ENCODE data around the gene PIGM.

Gene PIGM

GRCh38 chr1:160048335-160048734 is 16.5 kb upstream of the PIGM start:
- Mint-ChIP-seq H3K27ac (no peak overlapping the region), H3K4me1 (peaks cover 12% of the 10 kb centered on the region), H3K27me3 (peaks cover 17% of the 10 kb centered on the region), H3K36me3 (no peaks in the 10 kb centered on the region), H3K9me3 (no peaks in the 10 kb centered on the region), H3K4me3 (no peak overlapping the region)
- DNase-seq (ENCODE audit: low spot score in 2 of 2) = no peak
- ATAC-seq (ENCODE audit: low read depth) = no peak

- Mint-ChIP-seq H3K9me3 (no peaks in the 10 kb centered on the region), H3K27me3 (peaks cover 16% of the 10 kb centered on the region), H3K4me1 (peaks cover 12% of the 10 kb centered on the region), H3K4me3 (peak overlapping the region; percentile 82), H3K36me3 (no peaks in the 10 kb centered on the region), H3K27ac (no peak overlapping the region)
- ATAC-seq (ENCODE audit: low read depth) = peak; percentile 80
- DNase-seq (ENCODE audit: low spot score in 2 of 2) = no peak
Observed at GRCh38 chr1:160047111-160047991, 15.6 kb upstream of the PIGM start.

GRCh38 chr1:160046494-160047110 is 14.8 kb upstream of the PIGM start:
- H3K27me3 Mint-ChIP-seq = peaks cover 11% of the 10 kb centered on the region
- peak overlapping the region; percentile 82 for H3K4me3 Mint-ChIP-seq
- no peaks in the 10 kb centered on the region for H3K9me3 Mint-ChIP-seq
- peak; percentile 85 for ATAC-seq (ENCODE audit: low read depth)
- H3K36me3 Mint-ChIP-seq = no peaks in the 10 kb centered on the region
- peak; percentile 30 to 54 for DNase-seq (ENCODE audit: low spot score in 2 of 2)
- no peak overlapping the region for H3K27ac Mint-ChIP-seq
- H3K4me1 Mint-ChIP-seq = peaks cover 12% of the 10 kb centered on the region

GRCh38 chr1:160045653-160046052 is 13.9 kb upstream of the PIGM start:
- Mint-ChIP-seq H3K9me3 (no peaks in the 10 kb centered on the region), H3K4me3 (no peak overlapping the region), H3K27me3 (peaks cover 13% of the 10 kb centered on the region), H3K27ac (no peak overlapping the region), H3K4me1 (peaks cover 12% of the 10 kb centered on the region), H3K36me3 (no peaks in the 10 kb centered on the region)
- no peak for DNase-seq (ENCODE audit: low spot score in 2 of 2)
- ATAC-seq (ENCODE audit: low read depth) = no peak

- peaks cover 12% of the 10 kb centered on the region for H3K4me1 Mint-ChIP-seq
- H3K27ac Mint-ChIP-seq = no peak overlapping the region
- ATAC-seq (ENCODE audit: low read depth) (no peak), DNase-seq (ENCODE audit: low spot score in 2 of 2) (no peak)
- peaks cover 10% of the 10 kb centered on the region for H3K27me3 Mint-ChIP-seq
- H3K4me3 Mint-ChIP-seq = no peak overlapping the region
- no peaks in the 10 kb centered on the region for H3K9me3 Mint-ChIP-seq
- H3K36me3 Mint-ChIP-seq = no peaks in the 10 kb centered on the region
Observed at GRCh38 chr1:160043543-160043942, 11.8 kb upstream of the PIGM start.

- peaks cover 2% of the 10 kb centered on the region for H3K36me3 Mint-ChIP-seq
- DNase-seq (ENCODE audit: low spot score in 2 of 2) (no peak), ATAC-seq (ENCODE audit: low read depth) (no peak)
- no peak overlapping the region for H3K27ac Mint-ChIP-seq
- H3K4me1 Mint-ChIP-seq = no peaks in the 10 kb centered on the region
- H3K4me3 Mint-ChIP-seq = no peak overlapping the region
- no peaks in the 10 kb centered on the region for H3K9me3 Mint-ChIP-seq
- H3K27me3 Mint-ChIP-seq = peaks cover 7% of the 10 kb centered on the region
Observed at GRCh38 chr1:160040476-160040875, 8.7 kb upstream of the PIGM start.

- H3K27ac Mint-ChIP-seq = peak overlapping the region; percentile 65
Observed at GRCh38 chr1:160032165-160032820, 503 bp upstream of the PIGM start.

GRCh38 chr1:160030657-160031364 is 979 bp downstream of the PIGM start:
- ATAC-seq (ENCODE audit: low read depth) (peak; percentile 16), DNase-seq (ENCODE audit: low spot score in 2 of 2) (no peak)
- Mint-ChIP-seq H3K4me1 (peaks cover 23% of the 10 kb centered on the region), H3K27ac (peak overlapping the region; percentile 65), H3K4me3 (peak overlapping the region; percentile 98), H3K9me3 (no peaks in the 10 kb centered on the region), H3K36me3 (no peaks in the 10 kb centered on the region), H3K27me3 (no peaks in the 10 kb centered on the region)

More at GRCh38 chr1:160032165-160032820, 503 bp upstream of the PIGM start:
- Mint-ChIP-seq H3K4me3 (peak overlapping the region; percentile 98), H3K4me1 (peaks cover 23% of the 10 kb centered on the region), H3K9me3 (no peaks in the 10 kb centered on the region), H3K27me3 (no peaks in the 10 kb centered on the region), H3K36me3 (peaks cover 2% of the 10 kb centered on the region)
- DNase-seq (ENCODE audit: low spot score in 2 of 2) (no peak), ATAC-seq (ENCODE audit: low read depth) (peak; percentile 10)

- no peaks in the 10 kb centered on the region for H3K27me3 Mint-ChIP-seq
- H3K9me3 Mint-ChIP-seq = no peaks in the 10 kb centered on the region
- DNase-seq (ENCODE audit: low spot score in 2 of 2) = no peak
- H3K27ac Mint-ChIP-seq = no peak overlapping the region
- no peak for ATAC-seq (ENCODE audit: low read depth)
- H3K36me3 Mint-ChIP-seq = no peaks in the 10 kb centered on the region
- peaks cover 23% of the 10 kb centered on the region for H3K4me1 Mint-ChIP-seq
- no peak overlapping the region for H3K4me3 Mint-ChIP-seq
Observed at GRCh38 chr1:160028426-160028825, 3.4 kb downstream of the PIGM start.

- H3K27me3 Mint-ChIP-seq = peaks cover 5% of the 10 kb centered on the region
- no peaks in the 10 kb centered on the region for H3K9me3 Mint-ChIP-seq
- ATAC-seq (ENCODE audit: low read depth) (no peak), DNase-seq (ENCODE audit: low spot score in 2 of 2) (no peak)
- peaks cover 1% of the 10 kb centered on the region for H3K4me1 Mint-ChIP-seq
- H3K36me3 Mint-ChIP-seq = no peaks in the 10 kb centered on the region
- no peak overlapping the region for H3K4me3 Mint-ChIP-seq
- no peak overlapping the region for H3K27ac Mint-ChIP-seq
Observed at GRCh38 chr1:160025314-160025713, 6.5 kb downstream of the PIGM start.

GRCh38 chr1:160024195-160024905 is 7.4 kb downstream of the PIGM start:
- no peak for ATAC-seq (ENCODE audit: low read depth)
- H3K4me1 Mint-ChIP-seq = no peaks in the 10 kb centered on the region
- no peaks in the 10 kb centered on the region for H3K9me3 Mint-ChIP-seq
- H3K4me3 Mint-ChIP-seq = no peak overlapping the region
- no peaks in the 10 kb centered on the region for H3K36me3 Mint-ChIP-seq
- H3K27ac Mint-ChIP-seq = no peak overlapping the region
- H3K27me3 Mint-ChIP-seq = peaks cover 5% of the 10 kb centered on the region
- DNase-seq (ENCODE audit: low spot score in 2 of 2) = no peak

- Mint-ChIP-seq H3K9me3 (no peaks in the 10 kb centered on the region), H3K36me3 (no peaks in the 10 kb centered on the region), H3K4me3 (no peak overlapping the region), H3K4me1 (no peaks in the 10 kb centered on the region), H3K27ac (no peak overlapping the region), H3K27me3 (peaks cover 7% of the 10 kb centered on the region)
- DNase-seq (ENCODE audit: low spot score in 2 of 2) (no peak), ATAC-seq (ENCODE audit: low read depth) (no peak)
Observed at GRCh38 chr1:160022330-160023310, 9.2 kb downstream of the PIGM start.
